Measurements from ENCODE around the gene OPRM1.

DNA sequence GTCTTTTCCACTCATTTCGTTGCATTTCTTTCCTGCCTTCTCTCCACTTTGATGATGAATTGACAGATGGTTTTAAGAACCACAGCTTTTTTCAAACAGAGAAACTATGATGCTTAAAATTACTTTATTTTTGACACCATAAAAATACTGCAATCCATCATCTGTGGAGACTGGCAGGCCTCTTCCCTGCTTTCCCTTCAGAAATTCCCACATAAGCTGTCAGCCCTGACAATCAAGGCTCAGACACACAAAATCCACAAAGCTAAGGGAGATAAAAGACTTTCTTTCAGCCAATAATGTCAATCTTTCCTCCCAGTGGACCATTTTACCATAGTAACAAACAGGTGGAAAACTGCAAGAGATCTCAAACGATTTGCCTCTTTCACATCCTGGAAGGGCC is 235.1 kb downstream of the OPRM1 start:
- TF ChIP-seq CTCF (IDR thresholded peaks at IDR 0.05) (no peak), POLR2AphosphoS5 (IDR thresholded peaks at IDR 0.05) (no peak), POLR2A (IDR thresholded peaks at IDR 0.05) (no peak)
